Ovary (tissue), 9 donors: ENCODE data around the gene MRPS5. TPM values are rescaled to one million over a fixed set of nuclear protein-coding genes. Genes with fewer than 3 reads are reported as not detected.
A peak's percentile ranks its signal among the peaks of the same experiment; 100 is the strongest.

Experiments
- DNase-seq, 5 donors: peaks; one replicate each; pipeline ENCODE4 v3.0.0-alpha.2; 2019 to 2020
- H3K27ac ChIP-seq, 2 donors: fragments of 200-600 bp; one replicate each; pipeline versions ENCODE4 v1.5.1 to v1.8.0; 2019 to 2022
- H3K27me3 ChIP-seq: fragments of 200-600 bp; one replicate; pipeline ENCODE4 v1.8.0; 2022
- H3K36me3 ChIP-seq: fragments of 200-600 bp; sonication (generic); one replicate; pipeline ENCODE4 v1.5.1; 2019
- H3K4me1 ChIP-seq: one replicate; pipeline ENCODE4 v1.8.1; 2013; ENCODE audit warnings: mild to moderate bottlenecking, moderate library complexity; ENCODE audit not compliant: insufficient read depth
- H3K4me3 ChIP-seq: fragments of 200-600 bp; sonication (generic); one replicate; pipeline ENCODE4 v1.5.1; 2017
- H3K9me3 ChIP-seq, 2 donors: fragments of 200-600 bp in 1 of 2; sonication (generic) in 1 of 2; one replicate each; pipeline versions ENCODE4 v1.5.1 to v1.8.1; 2013 to 2019; ENCODE audit warnings: mild to moderate bottlenecking in 1 of 2, moderate library complexity in 1 of 2
- CTCF ChIP-seq, 3 donors: fragments of 450-650 bp in 2 of 3; fragments of 200-600 bp in 1 of 3; IDR thresholded peaks; one replicate each; pipeline versions ENCODE4 v1.5.1 to v1.8.0; 2016 to 2022; ENCODE audit warnings: antibody characterized with exemption in 3 of 3, mild to moderate bottlenecking in 1 of 3
- EP300 ChIP-seq: sonication (generic); formaldehyde crosslinking; IDR thresholded peaks from one replicate; pipeline ENCODE4 v1.6.1; 2017; ENCODE audit warnings: antibody characterized with exemption
- POLR2A ChIP-seq: fragments of 450-650 bp; IDR thresholded peaks from one replicate; pipeline ENCODE4 v1.6.1; 2017; ENCODE audit warnings: antibody characterized with exemption, mild to moderate bottlenecking, moderate library complexity
- WGBS, 3 donors: extraction: QIAGEN DNeasy Blood & Tissue Kit in 1 of 3; methylation state at CpG; one replicate each; pipeline versions ENCODE4 v1.1.5 to v1.1.7; 2013 to 2017; 5-methylcytosine and 5-hydroxymethylcytosine counted together
- intact Hi-C, 4 donors: fragments of 100-400 bp; cut with DNase I; formaldehyde crosslinking; loops; one replicate each; pipeline versions ENCODE4 v1.11.0 to v1.15.1; 2022 to 2023
- polyA plus RNA-seq, 2 donors: library from polyadenylated mRNA; stranded (reverse); fragments of 200-250 nt in 1 of 2; fragments of 350-450 nt in 1 of 2; fragmentation: Illumina TruSeq in 1 of 2; extraction: RNeasy Lipid Tissue Mini Kit (QIAGEN cat#74804) in 1 of 2; gene quantifications; one replicate each; pipeline ENCODE4 v1.2.3, GENCODE V29; 2013 to 2014
- total RNA-seq, 7 donors: library from RNA; depleted of rRNA in 2 of 7; stranded (reverse); fragments of >200 nt in 2 of 7; fragmentation: NEBNext Ultra II Directional in 3 of 7; extraction: Animal tissue kit (Norgen Biotek cat#: 25700) in 3 of 7; gene quantifications; one replicate each; pipeline versions ENCODE4 v1.1.0 to v1.2.4, GENCODE V29; 2016 to 2023
- donor health status: DM: no; HTN: no; CAD: no; lungs with moderate emphysema.
- donor health status: DM: no; HTN: no; CAD: no.
- donor health status: Bipolar disorder and iron deficiency.
- donor health status: DM: yes; HTN: yes; CAD: no.
- donor health status: DM: no; HTN: no; CAD: no.
- donor health status: DM: yes; HTN: yes; CAD: no.

MRPS5 gene
- total and polyA plus RNA-seq, 9 donors: 32.4 to 62.9 (median 39.7) TPM

- no peaks in the 10 kb centered on the region for H3K27me3 ChIP-seq
- H3K4me1 ChIP-seq: no peaks in the 10 kb centered on the region
- 4 to 6% (median 5%) methylated on average over 42 to 44 of the region's 44 CpGs for WGBS, 3 donors
- intact Hi-C loops: loop anchor here in 1 of 4 donors (10.0 kb wide), 1 partner anchor 658 kb away; no protein-coding TSS in a partner anchor
- H3K27ac ChIP-seq: no peak overlapping the region
- no peaks in the 10 kb centered on the region for H3K9me3 ChIP-seq
- peak overlapping the region; percentile 26 for H3K4me3 ChIP-seq
- no peaks in the 10 kb centered on the region for H3K36me3 ChIP-seq
- TF ChIP-seq CTCF (IDR thresholded peaks at IDR 0.05) (peak in 2 of 3 donors; percentile 35 to 56), EP300 (no peak), POLR2A (no peak)
- peak; percentile 53 to 74 (median 60) for DNase-seq
Measured at GRCh38 chr2:95076705-95077529, 44.7 kb downstream of the MRPS5 start.

- no peak overlapping the region for H3K4me3 ChIP-seq
- TF ChIP-seq CTCF (IDR thresholded peaks at IDR 0.05): no peak
- TF ChIP-seq EP300: no peak
- no peak for TF ChIP-seq POLR2A
- DNase-seq: no peak
- no peaks in the 10 kb centered on the region for H3K36me3 ChIP-seq
- H3K9me3 ChIP-seq: no peaks in the 10 kb centered on the region
- intact Hi-C loops: loop anchor here in 1 of 4 donors (10.0 kb wide), 1 partner anchor 659 kb away; no protein-coding TSS in a partner anchor
- H3K27ac ChIP-seq: no peak overlapping the region
- H3K4me1 ChIP-seq: no peaks in the 10 kb centered on the region
- no peaks in the 10 kb centered on the region for H3K27me3 ChIP-seq
- WGBS, 3 donors: 74 to 88% (median 76%) methylated on average over 8 of the region's 8 CpGs
Measured at GRCh38 chr2:95075440-95076132, 46.0 kb downstream of the MRPS5 start.

- TF ChIP-seq CTCF (IDR thresholded peaks at IDR 0.05) (no peak), EP300 (no peak), POLR2A (no peak)
- no peak for DNase-seq
- intact Hi-C loops: loop anchor here in 1 of 4 donors (10.0 kb wide), 1 partner anchor 660 kb away; no protein-coding TSS in a partner anchor
- H3K27me3 ChIP-seq: no peaks in the 10 kb centered on the region
- no peaks in the 10 kb centered on the region for H3K4me1 ChIP-seq
- H3K4me3 ChIP-seq: no peak overlapping the region
- H3K27ac ChIP-seq: no peak overlapping the region
- H3K9me3 ChIP-seq: no peaks in the 10 kb centered on the region
- H3K36me3 ChIP-seq: no peaks in the 10 kb centered on the region
- 56 to 63% (median 57%) methylated on average over 14 to 15 of the region's 15 CpGs for WGBS, 3 donors
Measured at GRCh38 chr2:95074663-95075439, 46.8 kb downstream of the MRPS5 start.
